Measurements from ENCODE around the gene S100A10. TPM values are rescaled to one million over a fixed set of nuclear protein-coding genes. Genes with fewer than 3 reads are reported as not detected.

The S100A10 gene
- total RNA-seq, 2 donors from 2014 or later: 313 to 335 TPM

GRCh38 chr1:151948506-151948905 is 45.2 kb downstream of the S100A10 start:
- DNase-seq (no peak), ATAC-seq (no peak)
- intact Hi-C loops (cut with DNase I): no loop called here

GRCh38 chr1:151947140-151947539 is 46.5 kb downstream of the S100A10 start:
- DNase-seq (no peak), ATAC-seq (no peak)
- intact Hi-C loops (cut with DNase I): no loop called here

- intact Hi-C loops (cut with DNase I): loop anchor here in 1 of 2 donors (2.0 kb wide), 1 partner anchor 47 kb away; the partner anchor contains the start of gene S100A10
- peak; percentile 92 for DNase-seq
- ATAC-seq: peak; percentile 82 to 91
These were observed 47.6 kb downstream of the S100A10 start for GRCh38 chr1:151945725-151946722.

DNA sequence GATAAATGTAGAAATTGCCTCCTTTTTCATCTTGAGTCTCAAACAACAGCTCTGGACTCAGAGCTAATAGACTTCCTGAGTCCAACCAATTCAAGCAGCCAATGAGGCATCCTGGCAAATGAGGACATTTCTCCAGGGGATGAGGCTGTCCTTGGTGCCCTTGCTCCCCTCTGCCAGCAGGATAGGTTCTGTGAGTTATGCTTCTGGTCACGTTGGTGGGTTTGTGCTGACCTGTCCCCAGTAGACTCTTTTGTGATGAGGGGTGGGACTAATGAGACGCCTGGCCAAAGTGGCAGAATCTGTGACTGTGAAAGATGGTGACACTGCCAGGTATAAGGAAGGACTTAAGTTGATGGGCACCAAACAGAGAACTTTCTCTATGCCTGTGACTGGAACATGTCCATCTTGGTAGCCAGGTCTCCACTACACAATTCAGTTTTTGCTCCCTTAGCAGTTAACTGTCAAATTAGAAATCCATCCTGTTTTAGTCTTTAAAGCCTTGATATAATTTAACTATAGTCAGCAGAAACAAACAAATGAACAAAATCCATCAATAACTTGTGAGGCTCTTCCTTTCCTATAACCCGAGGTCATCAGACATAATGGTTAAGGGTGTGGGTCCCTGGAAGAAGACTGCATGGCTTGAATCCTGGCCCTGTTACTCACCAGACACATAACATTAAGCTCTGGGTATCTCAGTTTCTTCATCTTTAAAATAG is 48.6 kb downstream of the S100A10 start:
- DNase-seq (no peak), ATAC-seq (no peak)
- intact Hi-C loops (cut with DNase I): loop anchor here in 1 of 2 donors (2.0 kb wide), 1 partner anchor 48 kb away; the partner anchor contains the start of gene S100A10

DNA sequence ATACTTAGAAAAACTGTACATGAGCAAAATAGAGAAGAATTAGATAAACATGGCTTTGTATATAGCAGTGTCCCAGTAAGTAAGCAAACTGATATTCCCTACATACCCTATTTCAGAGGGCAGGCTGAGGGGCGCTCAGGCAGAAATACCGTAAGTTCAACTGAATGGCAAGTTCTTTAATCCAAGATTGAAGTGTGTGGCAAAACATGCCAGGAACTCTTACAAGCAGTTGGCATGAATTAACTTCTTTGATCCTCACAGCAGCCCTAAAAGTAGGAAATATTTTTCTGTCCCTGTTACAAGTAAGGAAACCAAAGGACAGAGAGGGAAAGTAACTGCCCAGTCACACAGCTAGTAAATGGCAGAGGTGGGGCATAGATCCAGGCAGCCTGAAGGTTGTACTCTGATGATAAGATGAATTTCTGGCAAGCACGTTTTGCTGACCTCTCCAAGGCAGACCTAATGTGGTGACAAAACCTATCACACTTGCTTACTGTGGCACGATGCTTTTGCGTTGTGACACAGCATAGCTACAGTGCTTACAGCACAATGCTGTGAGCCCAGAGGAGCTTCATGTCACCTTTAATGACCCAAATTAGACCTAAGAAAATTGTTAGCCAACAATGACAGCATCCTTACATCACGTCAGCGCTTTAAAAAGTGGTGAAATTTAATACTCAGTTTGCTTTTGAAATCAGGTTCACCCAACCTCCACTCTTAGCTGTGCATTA is 49.4 kb downstream of the S100A10 start:
- ATAC-seq: peak; percentile 12 to 17
- peak; percentile 45 for DNase-seq
- intact Hi-C loops (cut with DNase I): loop anchor here in 1 of 2 donors (2.0 kb wide), 1 partner anchor 49 kb away; the partner anchor contains the start of gene S100A10

DNA sequence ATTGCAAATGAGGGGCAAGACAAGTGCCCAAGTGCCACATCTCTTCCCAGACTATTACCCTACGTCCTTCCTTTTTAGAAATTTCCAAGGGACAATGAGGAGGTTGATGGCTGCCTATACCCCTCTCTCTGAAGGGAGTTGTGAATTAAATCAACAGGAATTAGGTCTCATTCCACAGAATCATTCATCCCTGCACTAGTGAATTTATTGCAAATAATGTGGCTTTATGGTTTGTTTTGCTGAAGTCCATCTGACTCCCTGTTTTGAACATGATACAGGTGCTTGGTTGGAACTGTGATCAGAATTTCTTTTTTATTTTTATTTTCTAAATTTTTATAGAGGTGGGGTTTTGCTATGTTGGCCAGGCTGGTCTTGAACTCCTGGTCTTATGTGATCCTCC is 50.1 kb downstream of the S100A10 start:
- DNase-seq: no peak
- no peak for ATAC-seq
- intact Hi-C loops (cut with DNase I): no loop called here

- ATAC-seq (peak in 1 of 2 donors; percentile 32), DNase-seq (no peak)
- intact Hi-C loops (cut with DNase I): no loop called here
These were observed 50.8 kb downstream of the S100A10 start for GRCh38 chr1:151942882-151943281.

GRCh38 chr1:151940541-151940940 is 53.1 kb downstream of the S100A10 start:
- intact Hi-C loops (cut with DNase I): no loop called here
- ATAC-seq: no peak

DNA sequence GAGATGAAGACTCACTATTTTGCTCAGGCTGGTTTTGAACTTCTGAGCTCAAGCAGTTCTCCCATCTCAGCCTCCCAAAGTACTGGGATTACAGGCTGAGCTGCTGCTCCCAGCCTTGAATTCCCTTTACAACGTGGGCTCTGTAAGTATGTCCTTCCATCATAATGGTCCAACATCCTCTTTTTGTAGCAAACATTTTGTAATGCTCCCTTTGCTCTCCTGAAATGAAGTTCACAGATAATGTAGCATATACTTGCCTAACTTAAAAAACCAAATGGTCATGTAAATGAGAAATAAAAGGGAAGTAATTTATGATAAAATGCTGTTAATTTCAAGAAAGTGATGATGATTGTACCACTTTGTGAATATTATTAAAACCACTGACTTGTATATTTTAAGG is 53.9 kb downstream of the S100A10 start:
- intact Hi-C loops (cut with DNase I): no loop called here
- no peak for ATAC-seq
- no peak for DNase-seq

More at GRCh38 chr1:151940541-151940940, 53.1 kb downstream of the S100A10 start:
- no peak for DNase-seq

- DNase-seq: no peak
- intact Hi-C loops (cut with DNase I): no loop called here
- ATAC-seq: no peak
These were observed 54.5 kb downstream of the S100A10 start for GRCh38 chr1:151939141-151939540.

DNA sequence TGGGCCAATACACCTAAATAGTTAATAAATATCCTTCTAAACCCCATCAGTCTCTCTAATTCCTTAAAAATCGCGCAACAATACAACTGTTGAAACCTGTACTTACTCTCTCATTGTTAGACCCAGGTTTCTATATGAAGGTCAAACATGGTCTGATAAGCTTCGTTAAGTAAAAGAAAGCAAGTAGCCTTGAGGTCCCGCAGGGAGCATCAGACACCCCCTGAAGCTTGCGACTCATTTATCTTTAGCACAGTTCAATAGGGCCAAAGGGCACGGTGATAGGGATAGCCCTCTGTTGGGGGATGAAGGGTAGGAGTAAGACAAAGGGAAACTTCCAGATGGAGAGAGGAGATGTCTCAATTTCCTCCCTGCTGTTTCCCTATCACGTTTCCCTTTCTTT is 57.0 kb downstream of the S100A10 start:
- intact Hi-C loops (cut with DNase I): no loop called here
- ATAC-seq: no peak
- no peak for DNase-seq

GRCh38 chr1:151935894-151936602 is 57.6 kb downstream of the S100A10 start:
- no peak for ATAC-seq
- DNase-seq: no peak
- intact Hi-C loops (cut with DNase I): loop anchor here in 1 of 2 donors (2.0 kb wide), 1 partner anchor 61 kb away; no protein-coding TSS in a partner anchor

- DNase-seq (no peak), ATAC-seq (peak in 1 of 2 donors; percentile 46)
- intact Hi-C loops (cut with DNase I): loop anchor here in 1 of 2 donors (2.0 kb wide), 1 partner anchor 62 kb away; no protein-coding TSS in a partner anchor
These were observed 58.5 kb downstream of the S100A10 start for GRCh38 chr1:151935154-151935553.

DNA sequence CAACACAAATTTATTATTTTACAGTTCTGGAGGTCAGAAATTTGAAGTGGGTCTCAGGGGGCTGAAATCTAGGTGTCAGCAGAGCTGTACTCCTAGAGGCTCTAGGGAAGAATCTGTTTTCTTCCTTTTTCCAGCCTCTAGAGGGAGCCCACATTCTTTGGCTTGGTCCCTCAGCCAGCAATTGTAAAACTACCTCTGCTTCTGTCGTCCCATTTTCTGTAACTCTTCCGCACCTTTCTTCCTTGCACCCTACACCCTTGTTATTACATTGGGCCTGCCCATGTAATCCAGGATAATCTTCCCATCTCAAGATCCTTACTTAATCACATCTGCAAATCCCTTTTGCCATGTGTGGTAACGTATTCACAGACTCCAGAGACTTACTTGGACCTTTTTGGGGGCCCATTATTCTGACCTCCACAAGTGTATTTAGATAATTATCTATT is 59.6 kb downstream of the S100A10 start:
- ATAC-seq (peak; percentile 85 to 95), DNase-seq (no peak)
- intact Hi-C loops (cut with DNase I): loop anchor here (2.0 to 5.0 kb wide), 2 partner anchors 63 kb away; no protein-coding TSS in a partner anchor

Measured in left cardiac atrium (tissue), 4 donors.